GM21528 (cell line): ENCODE data around the gene NCOA3.

ENCODE experiments used
- ATAC-seq: cut with Tn5 transposase; IDR thresholded peaks from one replicate; pipeline ENCODE4 v1.9.1; 2021; ENCODE audit warnings: mild to moderate bottlenecking, moderate library complexity; ENCODE audit not compliant: unreplicated experiment, low FRiP score

Gene NCOA3

GRCh38 chr20:47660983-47661700 is 159.5 kb downstream of the NCOA3 start:
- ATAC-seq, result no peak

DNA sequence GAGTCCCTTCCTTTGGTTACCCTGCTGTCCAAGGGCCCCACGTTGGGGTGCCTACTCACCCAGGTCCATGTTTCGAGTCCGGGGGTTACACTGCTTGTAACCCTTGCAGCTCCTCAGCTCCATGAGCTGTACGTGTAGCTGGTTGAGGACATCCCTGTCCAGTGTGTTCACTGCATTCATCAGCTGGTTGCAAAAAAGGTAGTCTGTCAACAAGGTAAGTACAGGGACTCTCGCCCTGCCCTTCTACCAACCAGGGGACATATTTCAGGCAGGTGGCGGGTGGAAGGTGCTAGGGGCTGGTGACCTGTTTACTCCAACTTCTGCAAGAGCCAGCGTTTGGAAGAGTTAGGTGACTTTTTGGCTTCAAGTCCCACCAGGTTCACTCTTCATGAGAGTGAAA is 160.0 kb downstream of the NCOA3 start:
- ATAC-seq, result no peak

GRCh38 chr20:47662483-47663353 is 161.0 kb downstream of the NCOA3 start:
- ATAC-seq, result no peak

DNA sequence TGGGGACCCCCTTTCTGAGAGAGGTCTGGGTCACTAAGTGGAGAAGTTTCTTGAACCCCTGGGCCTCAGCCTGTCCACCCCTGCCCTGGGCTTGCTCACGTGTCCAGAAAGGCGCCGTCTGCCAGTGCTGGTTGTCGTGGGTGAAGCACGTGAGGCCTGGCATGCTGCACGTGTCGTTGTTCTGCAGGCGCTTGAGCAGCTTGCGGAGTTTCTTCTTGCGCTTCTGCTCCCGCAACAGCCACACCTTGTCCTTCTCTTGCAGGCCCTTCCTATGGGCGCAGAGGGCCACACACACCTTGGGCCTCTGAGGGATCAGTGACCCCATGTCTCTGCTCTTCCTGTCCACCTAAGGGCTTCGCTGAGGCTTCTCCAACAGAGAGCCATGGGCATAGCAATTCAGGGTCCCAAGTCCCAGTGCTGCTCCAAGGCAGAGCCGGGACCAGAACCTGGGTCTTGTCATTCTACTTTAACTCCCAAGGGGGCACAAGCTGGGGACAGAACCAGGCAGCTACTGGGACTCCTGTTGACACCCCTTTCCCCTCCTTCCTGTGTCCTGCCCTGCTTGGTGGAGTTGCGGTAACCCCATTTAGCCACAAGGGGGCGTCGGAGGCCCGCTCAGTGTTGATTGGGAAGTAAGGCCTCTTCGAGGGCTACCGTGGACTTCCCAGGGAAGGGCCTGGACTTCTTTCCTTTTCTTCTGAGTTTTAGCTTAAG is 161.8 kb downstream of the NCOA3 start:
- ATAC-seq, result no peak

DNA sequence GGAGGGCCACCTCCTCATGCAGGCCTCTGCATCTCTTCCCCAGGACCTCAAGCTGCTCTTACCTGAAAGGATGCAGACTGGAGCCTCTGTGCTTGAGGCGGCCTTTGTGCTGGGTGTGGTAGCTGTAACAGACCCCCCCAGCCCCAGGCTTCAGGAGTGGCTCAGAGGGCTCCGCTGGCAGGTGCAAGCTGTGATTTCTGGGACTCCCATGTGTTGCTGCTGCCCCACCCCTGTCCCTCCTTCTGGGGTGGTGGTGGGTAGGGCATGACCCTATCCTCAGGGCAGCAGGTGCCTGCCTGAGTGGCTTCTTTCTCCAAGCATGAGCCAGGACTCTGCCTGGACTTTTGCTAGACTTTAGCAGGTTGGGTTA is 162.4 kb downstream of the NCOA3 start:
- ATAC-seq, result no peak

GRCh38 chr20:47664744-47665143 is 163.1 kb downstream of the NCOA3 start:
- no peak for ATAC-seq

DNA sequence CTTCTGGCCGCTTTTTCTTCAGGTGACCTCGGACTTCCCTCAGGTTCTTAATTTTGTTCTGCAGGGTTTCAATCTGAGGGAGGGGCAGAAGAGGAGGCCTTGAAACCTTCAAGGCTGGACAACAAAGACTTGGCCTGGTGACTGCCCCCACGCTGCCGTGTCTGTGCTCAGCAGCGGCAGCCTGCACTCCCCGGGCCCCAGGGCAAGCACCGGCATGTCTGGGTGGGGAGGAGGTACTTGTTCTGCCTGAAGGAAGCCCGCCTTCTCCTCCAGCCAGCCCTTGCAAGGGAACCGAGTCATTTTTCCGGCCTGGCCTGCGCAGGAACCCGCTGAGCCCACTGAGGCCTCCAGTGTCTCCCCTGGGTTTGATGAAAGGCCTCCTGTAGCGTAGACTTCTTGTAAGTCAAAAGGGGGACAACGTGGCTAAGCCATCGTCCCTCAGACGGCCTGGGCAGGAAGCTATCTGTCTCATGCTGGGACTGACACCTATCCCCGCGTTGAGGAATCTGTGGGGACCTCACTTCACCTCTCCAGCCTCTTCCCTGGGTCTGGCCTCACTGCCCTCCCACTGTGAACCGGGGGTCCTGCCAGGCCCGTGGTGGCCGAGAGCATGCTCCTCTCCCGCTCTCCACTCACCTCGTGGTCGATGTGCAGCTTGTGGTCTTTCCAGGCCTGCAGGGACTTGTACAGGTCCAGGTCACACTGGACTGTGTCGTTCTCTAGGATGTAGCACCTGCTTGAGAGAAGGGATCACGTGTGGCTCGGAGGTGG is 163.7 kb downstream of the NCOA3 start:
- no peak for ATAC-seq

GRCh38 chr20:47666304-47666703 is 164.6 kb downstream of the NCOA3 start:
- no peak for ATAC-seq

- no peak for ATAC-seq
These were observed 165.4 kb downstream of the NCOA3 start for GRCh38 chr20:47667086-47667485.

DNA sequence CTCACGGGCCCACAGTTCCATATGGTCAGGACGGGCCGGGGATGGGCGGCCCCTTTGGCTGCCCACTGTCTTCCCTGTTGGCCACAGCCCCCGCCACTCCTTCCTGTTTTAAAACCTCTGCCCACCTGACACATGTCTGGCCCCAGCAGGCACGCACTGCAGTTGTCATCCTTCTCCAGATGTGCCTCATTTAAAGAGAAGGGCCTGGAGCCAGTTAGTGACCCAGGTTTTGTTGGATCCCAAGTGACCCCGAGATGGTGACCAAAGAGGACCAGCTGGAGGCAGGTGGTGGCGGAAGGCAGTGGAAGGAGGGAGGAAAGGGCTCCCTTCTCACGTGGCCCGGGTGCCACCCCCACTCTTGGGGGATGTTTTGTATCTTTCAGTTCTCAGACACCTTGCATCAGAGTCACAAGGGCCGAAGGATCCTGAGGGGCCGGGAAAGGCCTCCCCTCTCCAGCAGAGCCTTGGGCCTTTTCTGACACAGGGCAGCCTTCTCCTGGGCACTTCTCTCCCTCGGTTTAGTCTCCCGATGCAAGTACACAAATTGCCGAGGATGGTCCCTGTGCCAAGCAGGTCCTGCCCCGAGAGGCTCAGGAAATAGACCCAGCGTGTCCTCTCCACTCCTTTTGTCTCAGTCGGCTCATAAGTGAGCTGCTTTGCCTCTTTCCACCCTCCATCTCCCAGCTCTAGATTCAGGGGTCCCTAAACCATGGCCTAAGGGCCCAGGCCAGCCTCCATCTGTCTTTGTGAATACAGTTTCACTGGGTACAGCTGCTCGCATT is 166.0 kb downstream of the NCOA3 start:
- ATAC-seq, result no peak

DNA sequence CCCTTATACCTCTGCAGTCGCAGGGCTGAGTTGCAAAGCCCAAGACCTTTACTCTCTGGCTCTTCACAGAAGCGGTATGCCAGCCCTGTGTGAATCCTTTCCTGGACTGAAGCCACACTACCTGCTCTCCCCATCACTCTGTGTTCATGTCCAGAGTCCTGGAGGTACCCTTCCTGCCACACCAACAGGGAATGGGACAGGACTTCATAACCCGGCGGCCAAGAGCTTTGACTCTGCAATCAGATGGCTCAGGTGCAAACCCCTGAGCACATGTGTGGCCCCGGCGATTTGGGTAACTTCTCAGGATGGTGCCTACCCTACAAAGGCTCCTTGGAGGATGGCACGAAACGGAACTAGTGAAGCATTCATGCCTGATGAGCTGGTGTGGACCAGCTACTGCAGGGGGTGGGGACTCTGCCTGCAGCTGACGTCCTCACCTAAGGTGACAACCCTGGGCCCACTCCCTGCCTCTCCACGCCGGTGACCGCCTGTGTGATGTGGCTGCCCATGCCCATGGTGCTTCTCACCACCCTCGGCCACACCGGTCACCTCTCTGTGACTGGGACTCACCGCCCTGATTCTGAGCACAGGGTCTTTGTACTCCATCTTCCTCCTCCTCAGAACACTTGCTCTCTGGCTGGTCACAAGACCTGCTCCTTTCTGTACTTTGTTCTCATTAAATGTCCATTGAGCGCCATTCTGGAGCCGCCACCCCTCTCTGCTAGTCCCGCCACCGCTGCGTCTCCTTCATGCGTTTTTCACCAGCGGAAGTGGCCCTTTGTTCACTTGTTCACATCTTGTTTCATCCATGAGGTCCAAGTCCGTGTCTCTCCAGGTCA is 166.8 kb downstream of the NCOA3 start:
- no peak for ATAC-seq

GRCh38 chr20:47669152-47669425 is 167.4 kb downstream of the NCOA3 start:
- ATAC-seq, result no peak

DNA sequence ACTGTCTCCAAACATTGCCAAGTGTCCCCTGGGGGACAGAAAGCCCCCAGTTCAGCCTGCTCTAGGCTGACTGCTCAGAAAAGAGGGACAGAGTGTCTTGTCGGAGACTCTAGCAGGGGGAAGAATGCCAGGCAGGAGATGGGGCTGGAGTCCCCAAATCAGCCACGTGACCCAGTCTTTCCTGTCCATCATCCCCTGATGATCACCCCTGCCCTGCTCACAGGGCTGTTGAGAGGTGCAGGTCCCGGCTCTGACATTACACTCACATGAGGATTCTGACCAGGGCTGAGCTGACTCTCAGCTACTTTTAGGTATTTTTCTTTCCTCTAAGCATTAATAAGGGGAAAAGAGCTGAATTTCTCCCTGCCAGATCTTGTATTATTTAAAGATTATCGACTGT is 167.8 kb downstream of the NCOA3 start:
- no peak for ATAC-seq

DNA sequence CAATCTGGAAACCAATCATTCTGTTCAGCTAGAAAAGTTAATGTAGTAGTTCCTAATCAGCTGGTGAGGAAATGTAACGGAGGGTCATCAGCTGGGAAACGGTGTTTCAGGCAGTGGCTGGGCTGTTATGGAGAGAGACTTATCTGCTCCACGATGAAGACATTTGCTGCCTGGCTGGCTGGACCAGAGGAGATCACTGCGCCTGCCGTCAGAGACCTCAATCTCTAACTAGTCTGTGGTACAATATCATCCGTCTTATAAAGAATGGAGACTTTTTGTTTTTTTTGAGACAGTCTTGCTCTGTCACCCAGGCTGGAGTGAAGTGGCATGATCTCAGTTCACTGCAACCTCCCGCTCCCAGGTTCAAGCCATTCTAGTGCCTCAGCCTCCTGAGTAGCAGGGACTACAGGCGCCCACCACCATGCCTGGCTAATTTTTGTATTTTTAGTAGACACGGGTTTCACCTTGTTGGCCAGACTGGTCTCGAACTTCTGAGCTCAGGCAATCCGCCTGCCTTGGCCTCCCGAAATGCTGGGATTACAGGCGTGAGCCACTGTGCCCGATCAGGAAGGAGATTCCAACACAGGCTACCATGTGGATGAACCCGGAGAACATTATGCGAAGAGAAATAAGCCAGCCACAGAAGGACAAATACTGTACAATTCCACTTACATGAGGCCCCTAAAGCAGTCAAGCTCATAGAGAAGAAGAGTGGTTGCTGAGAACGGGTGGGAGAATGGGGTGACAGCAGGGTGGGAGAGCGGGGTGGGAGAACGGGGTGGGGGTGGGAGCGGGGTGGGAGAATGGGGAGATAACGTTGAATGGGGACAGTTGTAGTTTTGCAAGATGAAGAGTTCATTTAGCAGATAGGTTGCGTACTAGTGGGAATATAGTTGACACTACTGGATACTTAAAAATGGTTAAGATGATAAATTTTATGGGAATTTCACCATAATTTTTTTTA is 168.5 kb downstream of the NCOA3 start:
- ATAC-seq, result no peak

DNA sequence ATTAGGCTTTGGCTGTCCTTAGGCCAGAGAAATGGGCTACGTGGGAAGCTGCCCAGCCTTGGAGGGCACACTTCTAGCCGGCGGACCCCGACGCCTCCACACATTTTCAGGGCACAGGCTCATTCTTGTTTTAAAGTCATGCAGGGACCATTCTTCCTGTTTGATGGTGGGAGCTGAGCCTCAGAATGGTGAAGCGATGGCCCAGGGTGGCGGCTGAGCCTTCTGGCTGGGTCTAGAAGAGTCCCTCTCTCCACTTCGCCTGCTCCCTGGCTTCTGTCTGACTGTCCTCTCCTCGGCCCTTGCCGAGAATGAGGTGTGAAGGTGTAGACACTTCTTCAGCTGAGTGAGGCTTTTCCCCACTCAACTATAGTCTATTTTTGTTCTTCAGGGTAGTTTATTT is 169.2 kb downstream of the NCOA3 start:
- ATAC-seq, result no peak

DNA sequence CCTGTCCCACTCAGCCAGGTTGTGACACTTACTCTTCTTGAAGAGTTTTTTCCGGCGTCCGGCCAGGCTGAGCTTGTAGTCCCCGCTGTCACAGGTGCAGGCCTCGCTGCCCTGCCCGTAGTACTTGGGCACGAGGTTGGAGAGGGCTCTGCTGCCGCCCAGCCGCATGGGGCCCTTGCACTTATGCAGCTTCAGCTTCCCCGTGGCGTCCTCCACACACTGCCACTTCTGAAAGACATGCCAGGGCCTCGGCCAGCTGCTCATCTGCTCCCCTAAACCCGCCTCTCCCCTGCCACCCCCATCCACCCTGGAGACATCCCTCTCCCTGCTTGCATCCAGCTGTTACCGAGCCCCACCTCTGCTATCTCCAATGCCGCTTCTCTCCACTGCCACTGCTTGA is 170.5 kb downstream of the NCOA3 start:
- ATAC-seq, result no peak

GRCh38 chr20:47672886-47673670 is 171.4 kb downstream of the NCOA3 start:
- no peak for ATAC-seq

DNA sequence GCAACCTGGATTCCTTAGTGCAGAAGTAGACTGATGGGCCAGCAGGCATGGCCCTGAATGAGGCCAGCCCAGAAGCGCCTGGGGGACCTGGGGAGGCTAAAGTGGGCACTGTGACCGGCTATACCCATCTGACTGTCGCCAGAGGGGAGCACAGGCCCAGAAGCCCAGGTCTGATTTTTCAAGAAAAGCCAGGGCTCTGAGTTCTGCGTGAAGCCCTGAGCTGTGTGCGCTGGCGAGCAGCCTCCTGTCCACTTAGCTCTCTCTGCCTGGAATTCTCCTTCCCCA is 171.9 kb downstream of the NCOA3 start:
- ATAC-seq, result no peak
